Thyroid gland (tissue), 4 donors: ENCODE results near the gene IFTAP.

Experiments
- CTCF ChIP-seq, 6 experiments: fragments of 200-600 bp in 3 of 6; fragments of 450-650 bp in 3 of 6; sonication (generic) in 3 of 6; IDR thresholded peaks; one replicate each; pipeline ENCODE4 v1.5.1; 2016 to 2019; ENCODE audit warnings: antibody characterized with exemption in 6 of 6, mild to moderate bottlenecking in 2 of 6, inconsistent platforms in 1 of 6, moderate library complexity in 1 of 6
- POLR2A ChIP-seq, 2 donors: fragments of 450-650 bp; IDR thresholded peaks; one replicate each; pipeline ENCODE4 v1.6.1; 2017; ENCODE audit warnings: antibody characterized with exemption in 2 of 2, mild to moderate bottlenecking in 2 of 2, moderate library complexity in 1 of 2

- TF ChIP-seq CTCF (IDR thresholded peaks at IDR 0.05) (no peak), POLR2A (IDR thresholded peaks at IDR 0.05) (no peak)
These were observed 99.0 kb downstream of the IFTAP start for GRCh38 chr11:36693139-36693843.
